Nasal cavity respiratory epithelium epithelial cell of viscerocranial mucosa (primary cell): Measurements from ENCODE around the gene ZDHHC15. TPM values are rescaled to one million over a fixed set of nuclear protein-coding genes. Genes with fewer than 3 reads are reported as not detected.

ENCODE experiments used
- total RNA-seq: library from RNA; depleted of rRNA; stranded (reverse); fragments of >200 nt; gene quantifications from 2 replicates; pipeline ENCODE4 v1.2.3, GENCODE V29; 2014

The ZDHHC15 gene, protein sequence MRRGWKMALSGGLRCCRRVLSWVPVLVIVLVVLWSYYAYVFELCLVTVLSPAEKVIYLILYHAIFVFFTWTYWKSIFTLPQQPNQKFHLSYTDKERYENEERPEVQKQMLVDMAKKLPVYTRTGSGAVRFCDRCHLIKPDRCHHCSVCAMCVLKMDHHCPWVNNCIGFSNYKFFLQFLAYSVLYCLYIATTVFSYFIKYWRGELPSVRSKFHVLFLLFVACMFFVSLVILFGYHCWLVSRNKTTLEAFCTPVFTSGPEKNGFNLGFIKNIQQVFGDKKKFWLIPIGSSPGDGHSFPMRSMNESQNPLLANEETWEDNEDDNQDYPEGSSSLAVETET
- not detected in 2 replicates for total RNA-seq

DNA sequence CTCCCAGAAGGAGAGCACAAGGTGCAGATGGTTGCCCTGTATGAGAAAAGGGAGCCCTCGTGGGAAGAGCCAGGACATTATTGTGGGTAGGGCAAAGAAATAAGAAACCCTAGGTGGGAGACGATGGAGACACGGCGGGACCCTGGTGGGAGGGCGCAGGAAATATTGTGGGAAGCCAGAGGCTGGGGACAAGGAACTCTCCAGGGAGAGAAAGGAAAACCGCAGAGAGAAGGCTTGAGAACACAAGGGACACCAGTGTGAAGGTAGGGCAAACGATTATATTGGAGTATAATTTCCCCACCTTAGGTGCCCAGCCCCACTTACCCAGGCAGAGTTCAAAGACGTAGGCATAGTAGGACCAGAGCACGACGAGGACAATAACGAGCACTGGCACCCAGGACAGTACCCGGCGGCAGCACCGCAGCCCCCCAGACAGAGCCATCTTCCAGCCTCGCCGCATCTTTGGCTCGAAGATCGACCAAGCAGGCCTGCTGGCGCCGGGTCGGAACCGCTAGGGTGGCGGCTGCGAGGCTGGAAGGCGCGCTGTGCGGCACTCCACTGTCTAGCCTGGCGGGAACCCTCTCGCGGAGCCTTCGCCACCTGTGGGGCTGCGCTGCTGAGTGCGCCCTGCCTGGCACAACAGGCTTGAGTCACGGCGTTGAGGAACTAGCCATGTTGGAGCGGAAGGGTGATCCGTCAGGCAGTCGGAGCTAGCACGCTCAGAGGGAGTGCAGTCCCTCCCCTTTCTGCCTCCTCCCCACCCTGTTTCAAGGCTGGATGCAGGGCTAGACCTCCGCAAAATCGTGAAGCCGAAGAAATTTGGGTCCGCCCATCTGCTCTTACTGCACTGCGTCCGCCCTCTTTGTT, at the start of gene ZDHHC15:
Gene ZDHHC15, minus strand, starts transcription at position 473 of the 867 bp plus-strand sequence. Its CDS starts 13 bp downstream, at position 460.

Other genes with a start within 250 kb of the ZDHHC15 start
- 6.2 and 10.5 TPM in 2 replicates for gene UPRT, start 249.0 kb downstream of the ZDHHC15 start, total RNA-seq